ENCODE data around the gene CTNND2.
"Not testable (repeated sequence)": the region's sequence is repeated elsewhere in the genome, so short reads cannot be mapped to it uniquely, and the experiment has no call there.

The CTNND2 gene

DNA sequence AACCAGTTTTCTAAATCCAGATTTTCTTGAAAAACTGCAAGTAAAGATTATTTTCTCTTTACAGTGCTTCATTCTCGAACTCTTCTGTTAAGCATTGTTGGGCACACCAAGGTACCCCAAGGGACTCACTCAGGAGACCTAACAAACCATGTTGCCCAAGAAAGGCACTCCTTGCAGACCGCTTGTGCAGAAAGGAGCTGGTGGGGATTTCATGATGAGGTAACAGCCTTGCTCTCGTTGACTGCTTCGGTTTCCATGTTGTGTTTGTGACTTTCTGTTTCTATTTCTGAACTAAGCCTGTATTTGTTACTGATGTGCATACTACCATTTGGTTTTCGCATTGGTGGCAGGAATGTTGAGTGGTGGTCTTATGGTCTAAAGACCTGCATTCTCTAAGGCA is 876.6 kb downstream of the CTNND2 start:
- no peak for DNase-seq (ENCODE audit: low read depth)

GRCh38 chr5:11026543-11026942 is 877.7 kb downstream of the CTNND2 start:
- DNase-seq (ENCODE audit: low read depth): no peak

GRCh38 chr5:11023945-11024344 is 880.3 kb downstream of the CTNND2 start:
- DNase-seq (ENCODE audit: low read depth): no peak

- DNase-seq (ENCODE audit: low read depth): no peak
These were observed 890.5 kb downstream of the CTNND2 start for GRCh38 chr5:11013793-11014192.

GRCh38 chr5:11012295-11012694 is 892.0 kb downstream of the CTNND2 start:
- no peak for DNase-seq (ENCODE audit: low read depth)

GRCh38 chr5:11010429-11011210 is 893.6 kb downstream of the CTNND2 start:
- DNase-seq (ENCODE audit: low read depth): no peak

- DNase-seq (ENCODE audit: low read depth): no peak
These were observed 894.7 kb downstream of the CTNND2 start for GRCh38 chr5:11009576-11009975.

DNA sequence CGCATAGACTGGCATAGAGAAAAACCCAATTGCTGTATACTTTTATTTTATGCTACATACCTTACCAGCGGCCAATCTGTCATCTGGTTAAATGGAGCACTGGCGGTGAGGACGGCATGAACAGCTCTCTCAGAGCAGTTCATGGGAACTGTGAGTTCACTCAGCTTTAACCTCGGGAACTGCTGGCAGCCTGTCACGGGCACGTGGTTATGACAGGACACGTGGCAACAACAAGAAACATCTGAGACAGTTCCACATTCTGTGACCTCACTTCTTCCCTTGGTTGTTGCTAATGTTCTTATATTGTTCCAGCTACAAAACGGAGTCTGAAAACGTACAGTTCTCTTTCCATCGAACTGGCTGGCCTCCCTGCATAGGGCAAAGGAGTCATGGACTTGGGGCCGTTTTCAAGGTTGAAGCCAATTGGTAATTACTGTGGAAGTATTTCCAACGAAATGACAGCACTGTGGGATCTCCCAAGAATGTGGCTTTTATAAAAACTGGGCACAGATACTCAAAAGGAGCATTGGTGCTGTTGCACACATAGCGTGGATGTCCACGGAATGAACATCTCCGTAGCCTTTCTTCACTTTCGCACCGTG is 896.9 kb downstream of the CTNND2 start:
- DNase-seq (ENCODE audit: low read depth): no peak

DNA sequence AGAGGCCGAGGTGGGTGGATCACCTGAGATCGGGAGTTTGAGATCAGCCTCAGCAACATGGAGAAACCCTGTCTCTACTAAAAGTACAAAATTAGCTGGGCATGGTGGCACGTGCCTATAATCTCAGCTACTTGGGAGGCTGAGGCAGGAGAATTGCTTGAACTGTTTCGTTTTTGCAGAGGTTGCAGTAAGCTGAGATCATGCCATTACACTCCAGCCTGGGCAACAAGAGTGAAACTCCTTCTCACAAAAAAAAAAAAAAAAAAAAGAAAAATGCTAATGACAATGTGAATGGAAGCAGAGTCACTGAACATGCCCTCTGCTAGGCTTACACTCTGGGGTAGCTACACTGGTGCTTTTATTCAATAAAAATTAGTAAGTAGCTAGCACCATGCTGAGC is 899.7 kb downstream of the CTNND2 start:
- not testable (repeated sequence) for DNase-seq (ENCODE audit: low read depth)

- no peak for DNase-seq (ENCODE audit: low read depth)
These were observed 903.5 kb downstream of the CTNND2 start for GRCh38 chr5:11000515-11001353.

- DNase-seq (ENCODE audit: low read depth): no peak
These were observed 904.5 kb downstream of the CTNND2 start for GRCh38 chr5:10999714-11000113.

DNA sequence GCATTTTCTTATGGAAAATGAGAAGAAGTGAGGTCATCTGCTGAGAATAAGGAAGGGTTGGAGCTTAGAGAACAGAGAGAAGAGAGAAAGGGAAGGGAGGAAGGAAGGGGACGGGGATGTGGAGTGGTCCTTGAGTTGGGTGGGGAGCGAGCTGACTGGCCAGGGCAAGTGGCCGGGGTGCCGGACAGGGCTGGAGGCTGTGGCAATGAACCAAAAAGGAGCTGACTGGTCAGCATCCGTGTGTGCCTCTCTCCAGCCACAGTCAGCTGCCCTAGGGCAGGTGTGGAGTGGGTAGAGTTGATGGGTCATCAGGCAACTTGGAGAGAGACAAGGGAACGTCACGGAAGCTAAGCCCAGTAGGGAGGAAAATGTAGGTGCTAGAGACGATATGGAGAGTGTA is 908.4 kb downstream of the CTNND2 start:
- DNase-seq (ENCODE audit: low read depth): no peak

- DNase-seq (ENCODE audit: low read depth): no peak
These were observed 909.9 kb downstream of the CTNND2 start for GRCh38 chr5:10994091-10994986.

GRCh38 chr5:10990634-10991033 is 913.6 kb downstream of the CTNND2 start:
- no peak for DNase-seq (ENCODE audit: low read depth)

- DNase-seq (ENCODE audit: low read depth): no peak
These were observed 914.5 kb downstream of the CTNND2 start for GRCh38 chr5:10989577-10990263.

DNA sequence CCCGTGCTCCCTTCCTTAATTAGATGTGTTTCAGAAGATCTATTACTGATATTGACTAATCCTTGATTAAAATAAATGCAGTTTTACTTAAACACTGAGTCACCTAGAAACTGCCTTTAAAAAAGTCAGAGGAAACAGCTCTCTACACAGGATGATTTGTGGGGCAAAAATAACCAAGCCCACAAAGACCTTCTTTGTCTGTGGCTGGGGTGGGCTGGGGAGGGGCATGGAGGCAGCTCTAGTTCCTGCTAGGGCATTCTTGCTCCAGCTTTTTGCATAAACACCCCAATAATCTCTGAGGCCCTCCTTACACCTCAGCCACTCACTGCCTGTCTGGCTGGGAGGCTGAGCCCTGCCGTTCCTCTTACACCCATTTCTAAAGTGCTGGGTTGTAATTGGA is 915.6 kb downstream of the CTNND2 start:
- DNase-seq (ENCODE audit: low read depth): no peak

GRCh38 chr5:10987925-10988504 is 916.2 kb downstream of the CTNND2 start:
- peak; percentile 53 for DNase-seq (ENCODE audit: low read depth)

- no peak for DNase-seq (ENCODE audit: low read depth)
These were observed 916.8 kb downstream of the CTNND2 start for GRCh38 chr5:10987276-10987924.

- DNase-seq (ENCODE audit: low read depth): no peak
These were observed 918.5 kb downstream of the CTNND2 start for GRCh38 chr5:10985721-10986110.

DNA sequence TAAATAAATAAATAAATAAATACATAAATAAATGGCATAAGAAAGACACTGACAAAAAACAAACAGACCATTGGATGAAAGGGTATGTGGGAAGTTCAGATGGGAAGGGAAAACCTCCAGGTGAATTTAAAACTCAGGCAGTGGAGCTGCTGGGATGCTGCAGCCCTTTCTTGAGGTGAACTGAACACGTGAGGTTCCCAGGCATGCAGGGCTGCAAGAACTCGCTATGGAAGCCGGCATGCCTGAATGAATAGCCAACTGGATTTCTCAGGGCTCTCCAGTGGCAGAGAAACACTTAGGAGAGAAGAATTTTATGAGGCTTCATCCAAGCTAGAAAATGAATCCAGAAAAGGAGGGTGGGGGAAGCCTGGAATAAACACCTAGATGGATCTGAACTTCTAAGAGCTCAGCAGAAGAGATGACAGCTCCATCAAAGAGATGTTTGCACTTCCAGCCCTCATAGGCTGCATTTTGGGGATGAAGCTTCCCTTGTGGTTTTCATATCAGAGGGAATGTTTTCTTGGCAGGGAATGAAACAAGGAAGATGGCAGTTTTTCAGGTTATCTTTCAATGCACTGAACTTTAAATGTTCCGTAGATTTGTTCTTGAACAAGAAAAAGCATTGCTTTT is 919.0 kb downstream of the CTNND2 start:
- no peak for DNase-seq (ENCODE audit: low read depth)

Data from activated T-cell treated with anti-CD3 and anti-CD28 coated beads for 24 hours (primary cell).